ENCODE results near the gene SOCS1. TPM values are rescaled to one million over a fixed set of nuclear protein-coding genes. Genes with fewer than 3 reads are reported as not detected.
"Not testable (repeated sequence)": the region's sequence is repeated elsewhere in the genome, so short reads cannot be mapped to it uniquely, and the experiment has no call there.

The SOCS1 gene
- total RNA-seq, 3 donors from 2014 or later (not counting 1 experiment from before 2014, with no cell fraction given), result 21.7 to 74.7 (median 27.2) TPM

GRCh38 chr16:11291091-11291703 lies 35.2 kb upstream of the SOCS1 start:
- peaks cover 4% of the 10 kb centered on the region for H3K4me1 ChIP-seq (ENCODE audit: control insufficient read depth, insufficient read depth, low read length)
- H3K4me3 ChIP-seq (ENCODE audit: low read length), result no peak overlapping the region
- H3K27me3 ChIP-seq (ENCODE audit: control insufficient read depth, insufficient read depth, low read length), result peaks cover 17% of the 10 kb centered on the region
- WGBS (ENCODE audit: insufficient coverage), result 93% methylated on average over 10 of the region's 10 CpGs
- no peaks in the 10 kb centered on the region for H3K9me3 ChIP-seq (ENCODE audit: control insufficient read depth, insufficient read depth, low read length)
- no peaks in the 10 kb centered on the region for H3K36me3 ChIP-seq (ENCODE audit: control insufficient read depth, insufficient read depth, low read length)
- no peak overlapping the region for H3K4me3 Mint-ChIP-seq
- intact Hi-C loops (cut with micrococcal nuclease), result no loop called here
- H3K9me3 Mint-ChIP-seq, result no peaks in the 10 kb centered on the region
- H3K36me3 Mint-ChIP-seq, result no peaks in the 10 kb centered on the region
- peaks cover 68 to 75% of the 10 kb centered on the region in 2 donors for H3K27me3 Mint-ChIP-seq (ENCODE audit: low read depth in 2 of 2)
- H3K27ac Mint-ChIP-seq, result no peak overlapping the region
- TF ChIP-seq, protein P1, sequence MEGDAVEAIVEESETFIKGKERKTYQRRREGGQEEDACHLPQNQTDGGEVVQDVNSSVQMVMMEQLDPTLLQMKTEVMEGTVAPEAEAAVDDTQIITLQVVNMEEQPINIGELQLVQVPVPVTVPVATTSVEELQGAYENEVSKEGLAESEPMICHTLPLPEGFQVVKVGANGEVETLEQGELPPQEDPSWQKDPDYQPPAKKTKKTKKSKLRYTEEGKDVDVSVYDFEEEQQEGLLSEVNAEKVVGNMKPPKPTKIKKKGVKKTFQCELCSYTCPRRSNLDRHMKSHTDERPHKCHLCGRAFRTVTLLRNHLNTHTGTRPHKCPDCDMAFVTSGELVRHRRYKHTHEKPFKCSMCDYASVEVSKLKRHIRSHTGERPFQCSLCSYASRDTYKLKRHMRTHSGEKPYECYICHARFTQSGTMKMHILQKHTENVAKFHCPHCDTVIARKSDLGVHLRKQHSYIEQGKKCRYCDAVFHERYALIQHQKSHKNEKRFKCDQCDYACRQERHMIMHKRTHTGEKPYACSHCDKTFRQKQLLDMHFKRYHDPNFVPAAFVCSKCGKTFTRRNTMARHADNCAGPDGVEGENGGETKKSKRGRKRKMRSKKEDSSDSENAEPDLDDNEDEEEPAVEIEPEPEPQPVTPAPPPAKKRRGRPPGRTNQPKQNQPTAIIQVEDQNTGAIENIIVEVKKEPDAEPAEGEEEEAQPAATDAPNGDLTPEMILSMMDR (IDR thresholded peaks at IDR 0.05), result no peak
- H3K27ac ChIP-seq (ENCODE audit: low read length), result no peak overlapping the region
- no peaks in the 10 kb centered on the region for H3K4me1 Mint-ChIP-seq
- DNase-seq (no peak), ATAC-seq (no peak)

DNA sequence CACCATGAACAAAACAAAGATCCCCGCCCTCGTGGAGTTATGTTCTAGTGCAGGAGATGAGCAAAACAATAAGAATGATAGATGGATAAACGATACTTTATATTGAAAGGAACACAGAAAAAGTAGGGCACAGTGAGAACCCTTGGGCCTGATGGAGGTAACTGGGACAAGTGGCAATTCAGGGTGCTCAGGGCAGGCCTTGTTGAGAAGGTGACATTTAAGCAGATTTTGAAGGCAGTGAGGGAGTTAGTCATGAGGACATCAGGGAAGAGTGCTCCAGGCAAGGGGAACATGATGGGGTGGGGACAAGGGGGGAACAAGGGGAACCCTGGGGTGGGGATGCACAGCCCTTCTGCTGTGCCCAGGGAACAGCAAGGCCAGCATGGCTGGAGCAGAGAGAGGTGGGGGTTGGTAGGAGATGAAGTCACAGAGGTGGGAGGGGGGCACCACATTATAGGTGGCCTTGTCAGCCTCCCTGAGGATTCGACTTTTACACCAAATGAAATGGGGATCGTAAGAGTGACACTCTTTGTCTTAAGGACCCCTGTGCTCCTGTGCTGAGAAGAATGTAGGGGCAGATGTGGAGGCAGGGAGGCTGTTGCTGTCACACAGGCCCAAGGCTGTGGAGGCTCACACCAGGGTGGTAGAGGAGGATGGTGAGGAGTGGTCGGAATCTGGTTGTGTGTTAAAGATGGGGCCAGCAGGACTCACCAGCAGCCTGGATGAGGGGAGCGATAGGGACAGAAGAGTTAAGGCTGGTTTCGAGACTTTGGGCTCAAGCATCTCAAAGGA lies 34.3 kb upstream of the SOCS1 start:
- no peaks in the 10 kb centered on the region for H3K4me1 Mint-ChIP-seq
- no peaks in the 10 kb centered on the region for H3K36me3 ChIP-seq (ENCODE audit: control insufficient read depth, insufficient read depth, low read length)
- H3K36me3 Mint-ChIP-seq, result no peaks in the 10 kb centered on the region
- no peaks in the 10 kb centered on the region for H3K9me3 ChIP-seq (ENCODE audit: control insufficient read depth, insufficient read depth, low read length)
- peaks cover 73 to 81% of the 10 kb centered on the region in 2 donors for H3K27me3 Mint-ChIP-seq (ENCODE audit: low read depth in 2 of 2)
- intact Hi-C loops (cut with micrococcal nuclease), result no loop called here
- H3K4me3 ChIP-seq (ENCODE audit: low read length), result no peak overlapping the region
- TF ChIP-seq, protein P1 (IDR thresholded peaks at IDR 0.05), result no peak
- no peak overlapping the region for H3K27ac Mint-ChIP-seq
- H3K4me1 ChIP-seq (ENCODE audit: control insufficient read depth, insufficient read depth, low read length), result no peaks in the 10 kb centered on the region
- no peak for ATAC-seq
- peaks cover 11% of the 10 kb centered on the region for H3K27me3 ChIP-seq (ENCODE audit: control insufficient read depth, insufficient read depth, low read length)
- no peaks in the 10 kb centered on the region for H3K9me3 Mint-ChIP-seq
- DNase-seq, result no peak
- WGBS (ENCODE audit: insufficient coverage), result 95% methylated on average over 8 of the region's 8 CpGs
- H3K4me3 Mint-ChIP-seq, result no peak overlapping the region
- no peak overlapping the region for H3K27ac ChIP-seq (ENCODE audit: low read length)

GRCh38 chr16:11289696-11290095 lies 33.7 kb upstream of the SOCS1 start:
- H3K36me3 Mint-ChIP-seq; H3K4me1 Mint-ChIP-seq; intact Hi-C loops (cut with micrococcal nuclease); H3K4me3 Mint-ChIP-seq; H3K27me3 ChIP-seq (ENCODE audit: control insufficient read depth, insufficient read depth, low read length); H3K9me3 Mint-ChIP-seq; H3K4me3 ChIP-seq (ENCODE audit: low read length); ATAC-seq; DNase-seq; H3K27ac Mint-ChIP-seq; H3K9me3 ChIP-seq (ENCODE audit: control insufficient read depth, insufficient read depth, low read length); H3K27ac ChIP-seq (ENCODE audit: low read length); H3K36me3 ChIP-seq (ENCODE audit: control insufficient read depth, insufficient read depth, low read length); H3K4me1 ChIP-seq (ENCODE audit: control insufficient read depth, insufficient read depth, low read length): not testable (repeated sequence)
- WGBS (ENCODE audit: insufficient coverage), result 100% methylated on average over 1 of the region's 4 CpGs
- peaks cover 71 to 80% of the 10 kb centered on the region in 2 donors for H3K27me3 Mint-ChIP-seq (ENCODE audit: low read depth in 2 of 2)

- no peak overlapping the region for H3K27ac Mint-ChIP-seq
- H3K4me3 Mint-ChIP-seq, result no peak overlapping the region
- no peaks in the 10 kb centered on the region for H3K4me1 Mint-ChIP-seq
- no peaks in the 10 kb centered on the region for H3K9me3 ChIP-seq (ENCODE audit: control insufficient read depth, insufficient read depth, low read length)
- no peaks in the 10 kb centered on the region for H3K4me1 ChIP-seq (ENCODE audit: control insufficient read depth, insufficient read depth, low read length)
- no peak for ATAC-seq
- WGBS (ENCODE audit: insufficient coverage), result no CpG with 5 or more reads among the region's 2 CpGs
- peaks cover 70 to 80% of the 10 kb centered on the region in 2 donors for H3K27me3 Mint-ChIP-seq (ENCODE audit: low read depth in 2 of 2)
- intact Hi-C loops (cut with micrococcal nuclease), result no loop called here
- no peak for DNase-seq
- no peaks in the 10 kb centered on the region for H3K36me3 ChIP-seq (ENCODE audit: control insufficient read depth, insufficient read depth, low read length)
- no peaks in the 10 kb centered on the region for H3K9me3 Mint-ChIP-seq
- no peak overlapping the region for H3K27ac ChIP-seq (ENCODE audit: low read length)
- TF ChIP-seq, protein P1 (IDR thresholded peaks at IDR 0.05), result no peak
- H3K27me3 ChIP-seq (ENCODE audit: control insufficient read depth, insufficient read depth, low read length), result peaks cover 8% of the 10 kb centered on the region
- no peaks in the 10 kb centered on the region for H3K36me3 Mint-ChIP-seq
- no peak overlapping the region for H3K4me3 ChIP-seq (ENCODE audit: low read length)
Measured at GRCh38 chr16:11289202-11289601, 33.2 kb upstream of the SOCS1 start.
